ENCODE data around the gene PSMD11. TPM values are rescaled to one million over a fixed set of nuclear protein-coding genes. Genes with fewer than 3 reads are reported as not detected.

PSMD11 gene
- total and polyA plus RNA-seq, 12 donors = 25.0 to 128 (median 57.1) TPM

- intact Hi-C loops (cut with DNase I) = no loop called here
- Histone ChIP-seq H3K9me3 (replicated peaks in 1 of 3) (no peaks in the 10 kb centered on the region), H3K27me3 (no peaks in the 10 kb centered on the region), H3K36me3 (replicated peaks in 1 of 2) (peaks cover 0 to 95% of the 10 kb centered on the region in 2 donors), H3K4me1 (replicated peaks in 1 of 2) (no peaks in the 10 kb centered on the region), H3K27ac (no peak overlapping the region), H3K4me3 (no peak overlapping the region)
- WGBS, 4 donors = 90 to 100% (median 96%) methylated on average over 5 to 6 of the region's 6 CpGs
- no peak for DNase-seq
- TF ChIP-seq POLR2A (IDR thresholded peaks at IDR 0.05) = no peak
- TF ChIP-seq CTCF (IDR thresholded peaks at IDR 0.05) = no peak
These were observed 26.3 kb downstream of the PSMD11 start for GRCh38 chr17:32470405-32471167.

- no peaks in the 10 kb centered on the region for H3K4me1 ChIP-seq (replicated peaks in 1 of 2)
- peaks cover 0 to 98% of the 10 kb centered on the region in 2 donors for H3K36me3 ChIP-seq (replicated peaks in 1 of 2)
- H3K27me3 ChIP-seq = no peaks in the 10 kb centered on the region
- 92 to 96% (median 93%) methylated on average over 4 of the region's 4 CpGs for WGBS, 4 donors
- DNase-seq = no peak
- no peak for TF ChIP-seq CTCF (IDR thresholded peaks at IDR 0.05)
- TF ChIP-seq POLR2A (IDR thresholded peaks at IDR 0.05) = no peak
- H3K9me3 ChIP-seq (replicated peaks in 1 of 3) = no peaks in the 10 kb centered on the region
- no peak overlapping the region for H3K27ac ChIP-seq
- intact Hi-C loops (cut with DNase I) = no loop called here
- H3K4me3 ChIP-seq = no peak overlapping the region
These were observed 27.3 kb downstream of the PSMD11 start for GRCh38 chr17:32471652-32472051.

- Histone ChIP-seq H3K4me1 (replicated peaks in 1 of 2) (no peaks in the 10 kb centered on the region), H3K4me3 (no peak overlapping the region), H3K27me3 (no peaks in the 10 kb centered on the region), H3K36me3 (replicated peaks in 1 of 2) (peaks cover 0 to 99% of the 10 kb centered on the region in 2 donors), H3K27ac (no peak overlapping the region), H3K9me3 (replicated peaks in 1 of 3) (no peaks in the 10 kb centered on the region)
- no peak for DNase-seq
- intact Hi-C loops (cut with DNase I) = no loop called here
- TF ChIP-seq POLR2A (IDR thresholded peaks at IDR 0.05) (no peak), CTCF (IDR thresholded peaks at IDR 0.05) (no peak)
- 91 to 94% (median 93%) methylated on average over 3 of the region's 3 CpGs for WGBS, 4 donors
These were observed 30.9 kb downstream of the PSMD11 start for GRCh38 chr17:32475258-32475657.

- Histone ChIP-seq H3K9me3 (replicated peaks in 1 of 3) (no peaks in the 10 kb centered on the region), H3K4me3 (no peak overlapping the region), H3K36me3 (replicated peaks in 1 of 2) (peaks cover 0 to 99% of the 10 kb centered on the region in 2 donors), H3K27ac (no peak overlapping the region), H3K4me1 (replicated peaks in 1 of 2) (no peaks in the 10 kb centered on the region), H3K27me3 (no peaks in the 10 kb centered on the region)
- intact Hi-C loops (cut with DNase I) = no loop called here
- no peak for DNase-seq
- TF ChIP-seq CTCF (IDR thresholded peaks at IDR 0.05) (no peak), POLR2A (IDR thresholded peaks at IDR 0.05) (no peak)
- 90 to 96% (median 95%) methylated on average over 8 of the region's 8 CpGs for WGBS, 4 donors
These were observed 32.9 kb downstream of the PSMD11 start for GRCh38 chr17:32477220-32477619.

Measured in adrenal gland (tissue), 12 donors.